ENCODE measurements around the gene FSTL1. TPM values are rescaled to one million over a fixed set of nuclear protein-coding genes. Genes with fewer than 3 reads are reported as not detected.

Gene FSTL1
- total RNA-seq, 2 experiments from 2014 or later: 1.0 to 2.9 TPM

DNA sequence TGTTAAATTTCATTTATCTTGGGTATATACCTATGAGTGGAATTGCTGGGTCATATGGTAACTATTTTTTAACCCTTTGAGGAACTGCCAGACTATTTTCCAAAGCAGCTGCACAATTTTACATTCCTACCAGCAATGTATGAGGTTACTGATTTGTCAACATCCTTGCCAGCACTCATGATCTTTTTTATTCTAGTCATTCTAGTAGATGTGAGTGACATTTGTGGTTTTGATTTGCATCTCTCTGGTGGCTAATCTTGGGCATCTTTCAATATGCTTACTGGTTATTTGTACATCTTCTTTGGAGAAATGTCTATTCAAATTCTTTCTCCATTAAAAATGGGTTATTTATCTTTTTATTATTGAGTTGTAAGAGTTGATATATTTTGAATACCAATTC, 80.3 kb downstream of the FSTL1 start:
- TF ChIP-seq, protein P1, sequence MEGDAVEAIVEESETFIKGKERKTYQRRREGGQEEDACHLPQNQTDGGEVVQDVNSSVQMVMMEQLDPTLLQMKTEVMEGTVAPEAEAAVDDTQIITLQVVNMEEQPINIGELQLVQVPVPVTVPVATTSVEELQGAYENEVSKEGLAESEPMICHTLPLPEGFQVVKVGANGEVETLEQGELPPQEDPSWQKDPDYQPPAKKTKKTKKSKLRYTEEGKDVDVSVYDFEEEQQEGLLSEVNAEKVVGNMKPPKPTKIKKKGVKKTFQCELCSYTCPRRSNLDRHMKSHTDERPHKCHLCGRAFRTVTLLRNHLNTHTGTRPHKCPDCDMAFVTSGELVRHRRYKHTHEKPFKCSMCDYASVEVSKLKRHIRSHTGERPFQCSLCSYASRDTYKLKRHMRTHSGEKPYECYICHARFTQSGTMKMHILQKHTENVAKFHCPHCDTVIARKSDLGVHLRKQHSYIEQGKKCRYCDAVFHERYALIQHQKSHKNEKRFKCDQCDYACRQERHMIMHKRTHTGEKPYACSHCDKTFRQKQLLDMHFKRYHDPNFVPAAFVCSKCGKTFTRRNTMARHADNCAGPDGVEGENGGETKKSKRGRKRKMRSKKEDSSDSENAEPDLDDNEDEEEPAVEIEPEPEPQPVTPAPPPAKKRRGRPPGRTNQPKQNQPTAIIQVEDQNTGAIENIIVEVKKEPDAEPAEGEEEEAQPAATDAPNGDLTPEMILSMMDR (IDR thresholded peaks at IDR 0.05): no peak
- Mint-ChIP-seq H3K4me1 (ENCODE audit: low read depth) (no peaks in the 10 kb centered on the region), H3K36me3 (ENCODE audit: low read depth) (no peaks in the 10 kb centered on the region), H3K27ac (no peak overlapping the region), H3K27me3 (peaks cover 13% of the 10 kb centered on the region), H3K9me3 (no peaks in the 10 kb centered on the region), H3K4me3 (no peak overlapping the region)
- DNase-seq (no peak), ATAC-seq (peak; percentile 55)
- POLR2A ChIA-PET: no interaction called here
- CTCF ChIA-PET: interaction anchor here (1.0 to 1.3 kb wide), 2 partner anchors 46 to 189 kb away, joined by 3 to 9 read pairs; no protein-coding TSS in a partner anchor
- intact Hi-C loops (cut with micrococcal nuclease): no loop called here

DNA sequence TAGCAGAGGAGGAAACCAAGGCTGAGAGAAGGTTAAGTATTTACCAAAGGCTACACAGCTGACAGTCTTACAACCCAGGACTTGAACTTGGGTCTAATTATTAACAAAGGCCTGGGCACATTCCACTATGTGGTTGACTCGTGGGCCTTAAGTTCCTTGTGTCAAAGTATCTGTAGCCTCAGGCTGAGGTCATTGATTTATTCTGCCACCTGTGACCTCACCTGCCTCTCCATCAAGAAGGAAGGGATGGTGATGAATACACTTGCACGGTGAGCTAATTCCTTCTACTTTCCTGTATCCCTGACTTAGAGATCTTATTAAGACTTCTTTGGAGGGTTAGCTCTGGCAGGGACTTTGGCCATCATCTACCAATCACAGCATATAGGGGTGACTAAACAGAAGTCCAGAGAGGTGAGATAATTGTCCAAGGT, 81.7 kb downstream of the FSTL1 start:
- intact Hi-C loops (cut with micrococcal nuclease): no loop called here
- CTCF ChIA-PET: interaction anchor here (1.2 to 1.3 kb wide), 2 partner anchors 13 to 48 kb away, joined by 3 to 9 read pairs; no protein-coding TSS in a partner anchor
- Mint-ChIP-seq H3K4me3 (no peak overlapping the region), H3K27me3 (peaks cover 16% of the 10 kb centered on the region), H3K36me3 (ENCODE audit: low read depth) (no peaks in the 10 kb centered on the region), H3K9me3 (no peaks in the 10 kb centered on the region), H3K27ac (no peak overlapping the region), H3K4me1 (ENCODE audit: low read depth) (no peaks in the 10 kb centered on the region)
- DNase-seq (no peak), ATAC-seq (no peak)
- POLR2A ChIA-PET: interaction anchor here (0.9 to 1.2 kb wide), 2 partner anchors 17 to 20 kb away, joined by 3 to 4 read pairs; partner anchors contain the start of gene LRRC58
- TF ChIP-seq, protein P1 (IDR thresholded peaks at IDR 0.05): no peak

- intact Hi-C loops (cut with micrococcal nuclease): no loop called here
- peak; percentile 37 for ATAC-seq
- TF ChIP-seq, protein P1 (IDR thresholded peaks at IDR 0.05): no peak
- Mint-ChIP-seq H3K4me1 (ENCODE audit: low read depth) (no peaks in the 10 kb centered on the region), H3K9me3 (no peaks in the 10 kb centered on the region), H3K27ac (no peak overlapping the region), H3K4me3 (no peak overlapping the region), H3K27me3 (peaks cover 16% of the 10 kb centered on the region), H3K36me3 (ENCODE audit: low read depth) (no peaks in the 10 kb centered on the region)
- no peak for DNase-seq
- ChIA-PET POLR2A (interaction anchor here (1.2 kb wide), 1 partner anchor 16 kb away, joined by 3 read pairs; no protein-coding TSS in a partner anchor), CTCF (no interaction called here)
Measured at GRCh38 chr3:120368172-120368571, 82.6 kb downstream of the FSTL1 start.

DNA sequence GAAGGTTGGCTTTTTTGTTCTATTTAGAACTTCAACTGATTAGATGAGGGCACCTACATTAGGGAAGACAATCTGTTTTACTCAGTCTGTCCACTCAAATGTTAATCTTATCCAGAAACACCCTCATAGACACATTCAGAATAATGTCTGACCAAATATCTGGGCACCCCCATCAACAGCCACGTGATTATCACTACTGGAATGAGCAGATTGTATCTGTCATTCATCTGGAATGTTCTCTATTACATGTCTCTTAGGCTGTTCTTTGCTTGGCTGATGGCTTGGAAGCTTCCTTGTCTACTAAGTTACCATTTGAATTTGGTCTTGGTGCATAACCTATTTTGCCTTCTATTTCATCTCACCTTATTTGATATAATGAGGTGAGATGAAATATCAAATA, 86.0 kb downstream of the FSTL1 start:
- Mint-ChIP-seq H3K9me3 (no peaks in the 10 kb centered on the region), H3K27ac (no peak overlapping the region)
- ATAC-seq: no peak

GRCh38 chr3:120364101-120364500, 86.7 kb downstream of the FSTL1 start:
- TF ChIP-seq, protein P1 (IDR thresholded peaks at IDR 0.05): no peak
- DNase-seq (no peak), ATAC-seq (no peak)
- ChIA-PET POLR2A (interaction anchor here (1.0 kb wide), 1 partner anchor 15 kb away, joined by 3 read pairs; no protein-coding TSS in a partner anchor), CTCF (no interaction called here)
- Mint-ChIP-seq H3K9me3 (no peaks in the 10 kb centered on the region), H3K27ac (no peak overlapping the region), H3K4me1 (ENCODE audit: low read depth) (no peaks in the 10 kb centered on the region), H3K27me3 (peaks cover 16% of the 10 kb centered on the region), H3K4me3 (no peak overlapping the region), H3K36me3 (ENCODE audit: low read depth) (no peaks in the 10 kb centered on the region)
- intact Hi-C loops (cut with micrococcal nuclease): no loop called here

More for the DNA sequence above, 86.0 kb downstream of the FSTL1 start:
- no peak for DNase-seq
- no peak overlapping the region for H3K4me3 Mint-ChIP-seq
- no peaks in the 10 kb centered on the region for H3K36me3 Mint-ChIP-seq (ENCODE audit: low read depth)
- peaks cover 16% of the 10 kb centered on the region for H3K27me3 Mint-ChIP-seq
- no peaks in the 10 kb centered on the region for H3K4me1 Mint-ChIP-seq (ENCODE audit: low read depth)
- intact Hi-C loops (cut with micrococcal nuclease): no loop called here
- POLR2A ChIA-PET: interaction anchor here (1.0 kb wide), 1 partner anchor 16 kb away, joined by 3 read pairs; no protein-coding TSS in a partner anchor
- TF ChIP-seq, protein P1 (IDR thresholded peaks at IDR 0.05): no peak
- CTCF ChIA-PET: no interaction called here

Measured in activated CD8-positive, alpha-beta T cell treated with anti-CD3 and anti-CD28 coated beads for 36 hours (primary cell).